GM12878 (cell line): ENCODE data around the gene PACS1. TPM values are rescaled to one million over a fixed set of nuclear protein-coding genes. Genes with fewer than 3 reads are reported as not detected.

Experiments
- BCL11A ChIP-seq: IDR thresholded peaks from 2 replicates; pipeline ENCODE4 v1.6.1; 2011; ENCODE audit warnings: low read depth, low read length
- BHLHE40 ChIP-seq, 2 experiments: fragments of 450-650 bp in 1 of 2; IDR thresholded peaks; 2 replicates each; pipeline ENCODE4 v1.6.1; 2011 to 2017; ENCODE audit warnings: low read depth in 2 of 2, borderline replicate concordance in 1 of 2, improper control_type of control experiment in 1 of 2, low read length in 1 of 2, mild to moderate bottlenecking in 1 of 2
- CEBPB ChIP-seq, 2 experiments: fragments of 150-350 bp in 1 of 2; IDR thresholded peaks; 2 replicates each; pipeline ENCODE4 v1.6.1; 2012 to 2014; ENCODE audit warnings: low read depth in 2 of 2, low read length in 2 of 2, borderline replicate concordance in 1 of 2, inconsistent platforms in 1 of 2
- CEBPZ ChIP-seq: fragments of 150-350 bp; IDR thresholded peaks from 2 replicates; pipeline ENCODE4 v1.6.1; 2016; ENCODE audit warnings: low read depth, low read length
- EED ChIP-seq: sonication (generic); IDR thresholded peaks from 2 replicates; pipeline ENCODE4 v1.6.1; 2016; ENCODE audit warnings: antibody characterized with exemption, low read depth
- FOS ChIP-seq: IDR thresholded peaks from 3 replicates; pipeline ENCODE4 v1.6.1; 2011; ENCODE audit warnings: borderline replicate concordance; ENCODE audit not compliant: insufficient read length; ENCODE audit errors: extremely low read depth
- HSF1 ChIP-seq: fragments of 150-350 bp; IDR thresholded peaks from 2 replicates; pipeline ENCODE4 v1.6.1; 2014; ENCODE audit warnings: mild to moderate bottlenecking, low read depth, low read length
- IKZF1 ChIP-seq: fragments of 450-650 bp; conservative IDR thresholded peaks from 2 replicates; pipeline ENCODE4 v1.6.1; 2017; ENCODE audit warnings: antibody characterized with exemption, mild to moderate bottlenecking
- MEF2B ChIP-seq: fragments of 450-650 bp; IDR thresholded peaks from 2 replicates; pipeline ENCODE4 v1.6.1; 2018; ENCODE audit warnings: mild to moderate bottlenecking, moderate library complexity; ENCODE audit not compliant: partially characterized antibody, poor library complexity, severe bottlenecking
- NFIC ChIP-seq: IDR thresholded peaks from 2 replicates; pipeline ENCODE4 v1.6.1; 2012; ENCODE audit warnings: low read depth, mild to moderate bottlenecking, inconsistent platforms, low read length, moderate library complexity
- PKNOX1 ChIP-seq: fragments of 450-650 bp; IDR thresholded peaks from 2 replicates; pipeline ENCODE4 v1.6.1; 2016; ENCODE audit warnings: mild to moderate bottlenecking
- POLR2A ChIP-seq: IDR thresholded peaks from 2 replicates; pipeline ENCODE4 v1.6.1; 2011; ENCODE audit warnings: low read depth, mild to moderate bottlenecking, low read length
- POLR2AphosphoS5 ChIP-seq: IDR thresholded peaks from 2 replicates; pipeline ENCODE4 v1.6.1; 2011; ENCODE audit warnings: mild to moderate bottlenecking, low read length, inconsistent platforms
- RAD21 ChIP-seq: IDR thresholded peaks from 2 replicates; pipeline ENCODE4 v1.6.1; 2011; ENCODE audit warnings: mild to moderate bottlenecking, low read depth, low read length, moderate library complexity; ENCODE audit not compliant: insufficient read depth
- SMAD5 ChIP-seq: IDR thresholded peaks from 2 replicates; pipeline ENCODE4 v1.6.1; 2016; ENCODE audit warnings: antibody characterized with exemption, low read depth
- SPI1 ChIP-seq: IDR thresholded peaks from 2 replicates; pipeline ENCODE4 v1.6.1; 2011; ENCODE audit warnings: low read depth, mild to moderate bottlenecking, low read length, moderate library complexity, borderline replicate concordance; ENCODE audit not compliant: insufficient read depth
- SREBF1 ChIP-seq: IDR thresholded peaks from 2 replicates; pipeline ENCODE4 v1.6.1; 2012; ENCODE audit warnings: mild to moderate bottlenecking, low read length
- SUPT20H ChIP-seq: IDR thresholded peaks from 2 replicates; pipeline ENCODE4 v1.6.1; 2011; ENCODE audit warnings: low read depth, mild to moderate bottlenecking, low read length, moderate library complexity, borderline replicate concordance; ENCODE audit not compliant: control insufficient read depth
- YY1 ChIP-seq: IDR thresholded peaks from 2 replicates; pipeline ENCODE4 v1.6.1; 2011; ENCODE audit warnings: low read depth, mild to moderate bottlenecking, low read length
- ZBED1 ChIP-seq: IDR thresholded peaks from 2 replicates; pipeline ENCODE4 v1.6.1; 2016; ENCODE audit warnings: borderline replicate concordance
- ZNF384 ChIP-seq: IDR thresholded peaks from 2 replicates; pipeline ENCODE4 v1.6.1; 2012; ENCODE audit warnings: low read depth, mild to moderate bottlenecking, low read length, improper control_type of control experiment, borderline replicate concordance
- ZZZ3 ChIP-seq: IDR thresholded peaks from 2 replicates; pipeline ENCODE4 v1.6.1; 2011; ENCODE audit warnings: low read depth; ENCODE audit not compliant: control insufficient read depth, insufficient read length
- polyA plus RNA-seq, 11 experiments: library from polyadenylated mRNA; depleted of rRNA in 4 of 11; unstranded in 6 of 11; stranded (reverse) in 5 of 11; fragments of >200 nt; fragmentation: Nextera tagmentation in 4 of 11; fragmentation: Illumina TruSeq in 1 of 11; extraction: Ambion mirVana in 4 of 11; extraction: Trizol in 1 of 11; gene quantifications; 1 replicate in 1 of 11; 2 replicates in 10 of 11; pipeline versions ENCODE4 v1.2.1 to v1.2.3, GENCODE V29; 2011 to 2016; ENCODE audit warnings: inconsistent platforms in 2 of 11, missing spikeins in 2 of 11, low read depth in 1 of 11
- total RNA-seq, 4 experiments: library from RNA; depleted of rRNA in 3 of 4; stranded (reverse); fragments of >200 nt in 3 of 4; fragmentation: Illumina TruSeq in 1 of 4; extraction: Trizol in 1 of 4; gene quantifications; 2 replicates each; pipeline versions ENCODE4 v1.2.1 to v1.2.3, GENCODE V29; 2013 to 2021

The PACS1 gene
- total and polyA plus RNA-seq, 10 of the 15 experiments (the other 5 are each of a cell fraction or from before 2014, with no cell fraction given), result 1.1 to 74.3 (median 17.9) TPM

- TF ChIP-seq PKNOX1 (no peak), RAD21 (no peak), FOS (no peak), NFIC (0 out of 2 replicates have a peak, but pooled peaks have one; percentile 47), POLR2A (peak; percentile 38), ZZZ3 (no peak), SREBF1 (no peak), EED (peak; percentile 25; the same call in 1 of the 2 replicates), ZNF384 (no peak), MEF2B (peak; percentile 14), CEBPB (IDR thresholded peaks at IDR 0.05; ENCODE audit: borderline replicate concordance in 1 of 2, low read depth in 2 of 2, low read length in 2 of 2) (no peak), POLR2AphosphoS5 (peak; percentile 87), BHLHE40 (IDR thresholded peaks at IDR 0.05; ENCODE audit: borderline replicate concordance in 1 of 2, low read depth in 2 of 2, low read length in 1 of 2) (no peak), CEBPZ (no peak), ZBED1 (peak; percentile 97), IKZF1 (no peak), SUPT20H (no peak), HSF1 (no peak), SMAD5 (peak; percentile 95), SPI1 (no peak), BCL11A (no peak), YY1 (0 out of 2 replicates have a peak, but pooled peaks have one; percentile 31)
Measured at GRCh38 chr11:66131937-66132632, 62.0 kb downstream of the PACS1 start (continued).
